22Rv1 (cell line): Measurements from ENCODE around the gene MAP7D3.

Experiments
- ZFX ChIP-seq: fragments of 450-650 bp; IDR thresholded peaks from 2 replicates; pipeline ENCODE4 v1.6.1; 2017; ENCODE audit warnings: antibody characterized with exemption, borderline replicate concordance
- TF ChIP-seq, protein P1 (sequence below): fragments of 450-650 bp; IDR thresholded peaks from 2 replicates; pipeline ENCODE4 v1.5.1; 2017; ENCODE audit warnings: mild to moderate bottlenecking

DNA sequence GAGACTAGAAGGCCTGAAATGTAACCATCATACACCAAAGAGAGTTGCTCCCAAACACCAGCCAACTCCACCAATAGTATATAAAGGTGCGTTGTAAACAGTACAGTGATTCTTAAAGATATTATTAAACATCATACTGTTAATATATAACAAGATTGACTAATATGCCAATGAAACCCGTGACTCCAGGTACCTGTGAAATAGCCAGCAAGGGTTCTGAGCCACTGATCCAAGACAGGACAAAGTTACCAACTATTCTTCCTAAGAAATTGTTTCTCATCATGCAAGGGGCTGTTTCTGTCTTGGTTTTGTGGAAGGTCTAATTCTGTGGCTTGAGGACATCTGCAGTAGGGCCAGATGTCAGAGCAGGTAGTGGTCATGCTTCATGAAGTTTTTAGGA is 56.7 kb downstream of the MAP7D3 start:
- TF ChIP-seq, protein P1, sequence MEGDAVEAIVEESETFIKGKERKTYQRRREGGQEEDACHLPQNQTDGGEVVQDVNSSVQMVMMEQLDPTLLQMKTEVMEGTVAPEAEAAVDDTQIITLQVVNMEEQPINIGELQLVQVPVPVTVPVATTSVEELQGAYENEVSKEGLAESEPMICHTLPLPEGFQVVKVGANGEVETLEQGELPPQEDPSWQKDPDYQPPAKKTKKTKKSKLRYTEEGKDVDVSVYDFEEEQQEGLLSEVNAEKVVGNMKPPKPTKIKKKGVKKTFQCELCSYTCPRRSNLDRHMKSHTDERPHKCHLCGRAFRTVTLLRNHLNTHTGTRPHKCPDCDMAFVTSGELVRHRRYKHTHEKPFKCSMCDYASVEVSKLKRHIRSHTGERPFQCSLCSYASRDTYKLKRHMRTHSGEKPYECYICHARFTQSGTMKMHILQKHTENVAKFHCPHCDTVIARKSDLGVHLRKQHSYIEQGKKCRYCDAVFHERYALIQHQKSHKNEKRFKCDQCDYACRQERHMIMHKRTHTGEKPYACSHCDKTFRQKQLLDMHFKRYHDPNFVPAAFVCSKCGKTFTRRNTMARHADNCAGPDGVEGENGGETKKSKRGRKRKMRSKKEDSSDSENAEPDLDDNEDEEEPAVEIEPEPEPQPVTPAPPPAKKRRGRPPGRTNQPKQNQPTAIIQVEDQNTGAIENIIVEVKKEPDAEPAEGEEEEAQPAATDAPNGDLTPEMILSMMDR: no peak
- TF ChIP-seq ZFX: no peak
